Fibroblast of skin of right quadriceps (primary cell): ENCODE results near the gene FBXW7.

Experiments
- DNase-seq: peaks from one replicate; pipeline ENCODE4 v3.0.0-alpha.2; 2013

The FBXW7 gene

GRCh38 chr4:152322656-152323055 is 213.2 kb downstream of the FBXW7 start:
- no peak for DNase-seq

- no peak for DNase-seq
Measured at GRCh38 chr4:152321923-152322322, 214.0 kb downstream of the FBXW7 start.

- DNase-seq: no peak
Measured at GRCh38 chr4:152321398-152321797, 214.5 kb downstream of the FBXW7 start.

GRCh38 chr4:152316969-152317368 is 218.9 kb downstream of the FBXW7 start:
- peak; percentile 21 for DNase-seq

- peak; percentile 80 for DNase-seq
Measured at GRCh38 chr4:152310257-152310656, 225.6 kb downstream of the FBXW7 start.

GRCh38 chr4:152309418-152309817 is 226.5 kb downstream of the FBXW7 start:
- DNase-seq: peak; percentile 9

GRCh38 chr4:152308951-152309350 is 226.9 kb downstream of the FBXW7 start:
- no peak for DNase-seq

- DNase-seq: no peak
Measured at GRCh38 chr4:152307669-152308068, 228.2 kb downstream of the FBXW7 start.

GRCh38 chr4:152306541-152306940 is 229.4 kb downstream of the FBXW7 start:
- DNase-seq: no peak

GRCh38 chr4:152304220-152304619 is 231.7 kb downstream of the FBXW7 start:
- DNase-seq: peak; percentile 22

GRCh38 chr4:152301381-152301780 is 234.5 kb downstream of the FBXW7 start:
- DNase-seq: no peak

- DNase-seq: no peak
Measured at GRCh38 chr4:152299553-152299952, 236.3 kb downstream of the FBXW7 start.

GRCh38 chr4:152296386-152296785 is 239.5 kb downstream of the FBXW7 start:
- no peak for DNase-seq

- no peak for DNase-seq
Measured at GRCh38 chr4:152294765-152295164, 241.1 kb downstream of the FBXW7 start.

- DNase-seq: no peak
Measured at GRCh38 chr4:152294331-152294730, 241.6 kb downstream of the FBXW7 start.

GRCh38 chr4:152293527-152293926 is 242.4 kb downstream of the FBXW7 start:
- DNase-seq: no peak

GRCh38 chr4:152290366-152290921 is 245.4 kb downstream of the FBXW7 start:
- no peak for DNase-seq

GRCh38 chr4:152289941-152290340 is 246.0 kb downstream of the FBXW7 start:
- DNase-seq: peak; percentile 14

GRCh38 chr4:152289541-152289940 is 246.4 kb downstream of the FBXW7 start:
- DNase-seq: no peak

GRCh38 chr4:152283801-152284470 is 252.0 kb downstream of the FBXW7 start:
- peak; percentile 34 for DNase-seq

GRCh38 chr4:152281822-152282221 is 254.1 kb downstream of the FBXW7 start:
- DNase-seq: no peak

GRCh38 chr4:152281211-152281610 is 254.7 kb downstream of the FBXW7 start:
- DNase-seq: no peak

- DNase-seq: no peak
Measured at GRCh38 chr4:152279234-152279566, 256.7 kb downstream of the FBXW7 start.

GRCh38 chr4:152278505-152279233 is 257.2 kb downstream of the FBXW7 start:
- no peak for DNase-seq

GRCh38 chr4:152278172-152278504 is 257.8 kb downstream of the FBXW7 start:
- no peak for DNase-seq
